Amniotic epithelial cell (primary cell): ENCODE results near the gene CDH12.
"Not testable (repeated sequence)": the region's sequence is repeated elsewhere in the genome, so short reads cannot be mapped to it uniquely, and the experiment has no call there.

Experiments used
- DNase-seq: peaks from one replicate; pipeline ENCODE4 v3.0.0-alpha.2; 2010; ENCODE audit warnings: low read depth

CDH12 gene

DNA sequence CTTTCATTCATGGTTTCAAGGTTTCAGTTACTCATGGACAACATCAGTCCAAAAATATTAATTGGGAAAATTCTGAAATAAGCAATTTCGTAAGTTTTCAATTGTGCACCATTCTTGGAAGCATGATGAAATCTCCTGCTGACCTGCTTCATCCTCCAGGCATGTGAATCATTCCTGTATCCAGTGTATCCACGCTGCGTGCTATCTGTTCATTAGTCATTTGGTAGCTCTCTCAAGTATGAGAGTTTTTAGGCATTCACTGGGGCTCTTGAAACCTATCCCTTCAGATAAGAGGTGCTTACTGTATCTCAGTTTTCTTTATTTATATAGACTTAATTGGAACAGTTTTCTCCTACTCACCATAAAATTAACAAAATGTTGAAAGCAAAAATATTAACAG, 293.0 kb downstream of the CDH12 start:
- DNase-seq = peak; percentile 97

DNA sequence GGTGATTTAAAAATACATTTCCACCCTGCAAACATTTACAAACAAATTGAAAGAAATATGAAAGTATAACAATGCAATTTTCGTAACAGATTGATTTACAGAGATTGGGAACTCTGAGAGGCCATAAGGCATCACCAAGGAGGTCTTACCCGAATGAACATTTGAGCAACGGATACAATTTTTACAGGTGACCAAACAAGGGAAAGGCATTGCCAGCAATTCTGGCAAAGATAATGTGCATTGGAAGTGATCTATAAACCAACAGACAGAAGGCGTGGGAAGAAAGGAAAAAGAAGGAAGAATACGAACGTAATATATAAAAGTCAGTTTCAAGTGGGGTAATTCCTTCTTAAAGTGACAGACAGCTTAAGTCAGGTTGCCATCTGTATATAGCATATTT, 295.9 kb downstream of the CDH12 start:
- no peak for DNase-seq

DNA sequence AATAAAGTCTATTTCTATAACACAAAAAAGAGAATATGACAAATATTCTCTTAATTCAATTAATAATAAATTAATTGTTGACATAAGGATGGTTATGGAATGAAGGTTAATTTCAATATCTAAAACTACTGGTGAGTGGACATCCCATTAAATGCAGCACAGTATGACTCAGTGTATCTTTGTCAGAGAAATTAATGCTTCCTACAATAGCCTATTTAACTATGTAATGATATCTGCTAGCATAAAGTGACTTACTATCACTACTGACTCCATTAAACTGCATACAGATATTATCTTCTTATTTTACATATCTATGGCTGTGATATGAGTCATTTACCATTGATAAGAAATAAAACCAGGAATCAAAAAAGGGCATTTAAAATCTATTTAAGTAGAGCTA, 298.7 kb downstream of the CDH12 start:
- DNase-seq = no peak

DNA sequence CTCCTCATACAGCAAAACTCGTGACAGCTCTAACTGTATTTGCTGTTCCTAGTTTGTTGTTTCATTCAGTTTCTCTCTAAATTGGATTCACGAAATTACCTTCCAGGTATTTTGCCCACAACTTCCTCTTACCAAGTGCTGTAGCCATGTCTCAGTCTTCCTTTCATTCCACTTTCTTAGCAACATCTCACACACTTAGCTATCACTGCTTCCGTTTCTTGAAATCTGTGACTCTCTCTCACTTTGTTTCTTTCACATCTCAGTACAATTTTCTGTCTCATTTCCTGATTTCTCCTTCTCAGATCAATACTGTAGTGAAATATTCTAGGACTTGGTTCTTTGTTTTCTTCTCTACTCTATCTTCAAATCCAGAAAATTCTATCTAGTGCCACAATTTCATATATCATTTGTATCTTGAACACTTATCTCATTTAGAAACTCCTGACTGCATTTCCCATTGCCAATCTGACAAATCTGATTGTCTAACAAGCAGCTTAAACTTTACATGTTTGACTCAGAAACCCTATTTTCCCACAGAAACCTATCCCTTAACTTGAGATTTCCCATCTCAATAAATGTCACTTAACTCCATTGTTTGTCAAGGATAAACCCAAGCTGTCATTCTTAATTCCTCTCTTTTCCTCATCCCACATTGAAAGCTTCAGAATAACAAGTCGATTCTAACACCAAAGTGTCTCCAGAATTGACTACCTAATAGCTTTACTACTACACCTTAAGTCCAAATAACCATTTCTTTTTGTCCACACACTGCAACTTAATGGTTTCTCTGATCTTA, 303.1 kb downstream of the CDH12 start:
- no peak for DNase-seq

DNA sequence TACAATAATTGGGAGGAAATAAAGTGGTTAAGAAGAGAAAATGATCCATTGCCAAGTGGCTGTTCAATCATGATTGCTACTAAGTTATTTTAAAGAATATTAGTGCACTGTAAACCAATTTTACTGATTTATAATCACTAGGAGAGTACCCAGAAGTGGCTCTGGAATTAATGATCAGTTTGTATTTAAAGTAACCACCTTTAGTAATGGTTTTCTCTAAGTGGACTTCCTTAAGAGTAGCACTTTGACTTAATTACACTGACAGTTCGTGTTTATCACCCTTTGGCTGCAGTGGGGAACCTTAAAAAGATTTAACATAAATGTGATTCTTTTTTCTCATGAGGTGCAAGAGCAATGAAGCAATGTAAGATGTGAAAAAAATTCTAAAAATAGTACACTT, 310.8 kb downstream of the CDH12 start:
- no peak for DNase-seq

DNA sequence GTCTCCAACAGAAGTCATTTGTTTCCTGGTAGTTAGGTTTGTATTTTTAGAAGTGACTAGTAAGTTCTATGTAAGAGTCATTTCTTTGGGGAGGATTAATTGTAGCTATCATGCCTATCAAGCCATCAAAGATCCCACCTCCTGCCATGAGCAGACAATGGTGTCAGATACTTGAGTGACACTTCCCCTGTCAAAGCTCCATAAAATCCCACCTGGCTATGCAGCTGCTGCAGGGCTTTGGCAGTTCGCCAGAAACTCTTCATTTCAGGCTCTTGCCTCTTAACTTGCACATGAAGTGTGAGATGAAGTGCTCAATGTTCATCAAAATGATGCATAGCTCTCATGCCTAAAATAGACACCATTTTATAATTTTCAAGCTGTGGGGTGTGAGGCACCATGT, 312.1 kb downstream of the CDH12 start:
- no peak for DNase-seq

DNA sequence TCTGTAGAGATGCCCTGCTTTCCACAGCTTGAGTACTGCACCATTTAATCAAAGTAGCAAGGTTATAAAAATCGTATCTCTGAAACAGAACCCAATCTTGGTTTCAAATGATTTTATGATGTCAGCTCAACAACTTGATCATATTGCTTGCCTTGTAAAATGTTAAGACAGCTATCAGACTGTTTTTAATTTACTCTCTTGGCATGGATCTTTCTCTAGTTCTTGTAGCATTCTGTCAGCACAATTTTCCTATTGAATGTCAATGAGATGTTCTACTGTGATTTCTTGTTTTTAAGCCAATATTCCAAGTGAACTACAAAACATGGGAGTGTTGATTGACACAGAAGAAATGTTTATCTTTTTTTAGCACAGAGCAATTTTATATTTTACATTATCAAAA, 313.4 kb downstream of the CDH12 start:
- DNase-seq = no peak

DNA sequence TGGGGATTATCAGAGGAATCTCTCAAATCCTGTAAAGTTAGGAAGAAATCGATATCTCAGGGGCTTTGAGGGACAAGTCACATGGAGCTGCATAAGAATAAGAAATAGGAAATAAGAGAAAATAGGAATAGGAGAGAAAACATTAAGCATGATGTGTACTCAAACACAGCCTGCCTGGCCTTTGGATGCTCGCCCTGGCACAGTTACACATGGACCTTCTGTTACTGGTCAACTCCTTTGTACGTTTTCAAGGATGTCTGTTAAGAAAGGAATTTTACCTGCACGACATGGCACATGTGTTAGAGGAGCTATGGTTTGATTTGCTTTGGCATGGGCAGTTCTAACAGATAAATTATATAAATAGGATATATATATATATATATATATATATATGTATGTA, 321.2 kb downstream of the CDH12 start:
- no peak for DNase-seq

DNA sequence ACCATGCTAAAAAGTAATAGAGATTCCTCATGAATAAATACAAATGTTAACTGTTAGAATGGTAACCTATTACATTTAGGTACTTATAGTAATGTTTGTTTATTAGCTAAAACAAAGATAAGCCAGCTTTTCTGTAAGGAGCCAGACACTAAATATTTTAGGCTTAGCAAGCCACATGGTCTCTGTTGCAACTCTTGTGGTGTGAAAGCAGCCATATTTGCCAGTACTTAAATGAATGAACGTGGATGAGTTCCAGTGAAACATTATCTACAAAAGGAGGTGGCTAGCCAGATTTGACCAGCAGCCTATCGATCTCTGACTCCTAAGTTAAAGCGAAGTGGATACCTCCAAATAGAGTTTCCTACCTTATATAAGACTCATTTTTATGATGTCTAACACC, 331.6 kb downstream of the CDH12 start:
- DNase-seq = peak; percentile 72

DNA sequence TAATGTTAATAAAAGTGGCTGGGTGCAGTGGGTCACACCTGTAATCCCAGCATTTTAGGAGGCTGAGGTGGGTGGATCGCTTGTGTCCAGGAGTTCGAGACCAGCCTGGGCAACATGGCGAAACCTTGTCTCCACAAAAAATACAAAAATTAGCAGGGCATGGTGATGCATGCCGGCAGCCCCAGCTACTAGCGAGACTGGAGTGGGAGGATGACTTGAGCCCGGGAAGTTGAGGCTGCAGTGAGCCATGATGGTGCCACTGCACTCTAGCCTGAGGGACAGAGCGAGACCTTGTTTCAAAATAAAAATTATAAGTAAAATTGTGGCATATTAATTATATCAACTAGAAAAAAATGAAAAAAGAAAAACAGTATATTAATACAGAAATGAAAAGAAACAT, 336.6 kb downstream of the CDH12 start:
- DNase-seq = not testable (repeated sequence)

DNA sequence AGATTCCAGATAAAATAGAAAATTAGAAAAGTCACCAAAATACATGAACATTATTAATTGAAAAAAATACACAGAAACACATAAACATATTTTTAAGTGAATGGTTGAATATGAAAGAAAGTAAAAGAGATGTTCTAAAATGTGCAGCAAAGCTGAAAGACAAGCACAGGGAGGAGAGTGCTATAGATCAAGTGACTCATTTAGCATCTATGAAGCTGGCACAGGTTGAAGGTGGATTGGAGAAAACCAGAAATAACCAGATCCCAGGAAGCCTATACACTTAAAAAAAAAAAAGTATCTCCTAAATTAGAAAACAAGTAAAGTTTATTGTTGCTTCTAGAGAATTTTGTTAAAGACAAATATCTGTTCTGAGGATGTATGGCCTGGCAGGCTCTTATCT, 338.9 kb downstream of the CDH12 start:
- DNase-seq = peak; percentile 12

DNA sequence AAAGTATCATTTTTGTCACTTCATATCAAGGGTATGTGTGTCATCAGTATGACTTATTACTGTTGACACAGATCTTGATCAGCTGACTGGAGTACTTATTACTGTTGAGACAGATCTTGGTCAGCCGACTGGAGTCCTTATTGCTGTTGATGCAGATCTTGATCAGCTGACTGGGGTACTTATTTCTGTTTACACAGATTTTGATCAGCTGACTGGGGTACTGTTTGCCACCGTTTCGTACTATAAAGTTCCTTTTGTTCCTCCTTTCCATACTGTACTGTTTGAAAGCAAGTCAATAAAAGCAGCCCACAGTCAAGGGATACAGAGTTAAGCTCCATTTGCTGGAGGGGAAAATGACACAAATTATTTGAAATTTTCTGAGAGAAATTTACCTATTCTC, 347.3 kb downstream of the CDH12 start:
- no peak for DNase-seq

DNA sequence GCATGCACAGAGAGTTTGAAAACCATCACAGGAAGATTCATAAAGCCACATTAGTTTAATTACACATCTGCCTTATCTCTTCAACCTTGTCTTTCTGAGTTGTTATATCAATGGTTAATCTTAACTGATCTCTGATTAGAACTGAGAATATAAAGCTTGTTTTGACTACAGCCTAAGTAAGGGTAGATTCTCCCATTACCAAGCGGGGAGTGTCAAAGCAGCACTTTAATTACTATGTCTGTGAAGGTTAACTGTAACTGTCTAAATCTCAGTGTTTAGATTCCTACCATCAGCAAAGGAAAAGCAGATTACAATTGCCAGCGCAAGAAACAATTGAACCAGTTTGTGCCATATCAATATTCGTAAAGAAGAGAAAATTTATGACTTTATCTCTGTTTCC, 348.7 kb downstream of the CDH12 start:
- DNase-seq = no peak

DNA sequence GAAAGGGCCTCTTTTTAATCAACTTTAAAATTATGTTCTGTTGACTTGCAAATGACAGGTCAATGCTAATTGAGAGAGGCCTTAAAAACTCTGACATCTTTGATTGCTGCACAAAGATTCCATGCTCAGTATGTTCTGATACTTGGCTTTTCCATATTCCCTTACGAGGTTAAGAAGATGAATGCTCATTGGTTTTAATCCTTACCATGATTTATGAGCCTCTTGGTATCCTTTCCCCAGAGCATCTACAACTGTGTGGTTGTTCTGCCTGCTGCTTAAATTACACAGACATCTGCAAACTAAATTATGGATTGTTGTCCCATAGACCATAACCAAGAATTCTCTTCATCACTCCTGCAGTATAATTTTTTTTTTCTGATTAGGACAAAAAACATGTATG, 352.6 kb downstream of the CDH12 start:
- DNase-seq = no peak

DNA sequence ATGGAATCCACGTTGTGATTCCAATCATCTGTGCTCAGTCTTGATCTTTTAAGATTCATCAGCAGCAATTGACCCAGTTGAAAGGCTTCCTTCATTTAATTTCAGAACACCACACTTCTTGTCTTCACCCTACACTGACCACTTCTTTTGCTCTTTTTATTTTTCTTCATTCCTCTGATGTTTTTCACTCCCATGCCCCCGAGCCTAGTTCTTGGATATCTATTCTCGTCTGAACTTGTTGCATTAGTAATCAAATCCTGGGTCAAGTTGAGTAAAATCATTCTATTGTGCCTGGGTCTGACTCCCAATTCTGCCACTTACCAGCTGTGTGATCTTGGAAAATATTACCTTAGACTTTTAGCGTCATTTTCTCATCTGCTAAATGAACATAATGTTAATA, 356.5 kb downstream of the CDH12 start:
- DNase-seq = no peak

DNA sequence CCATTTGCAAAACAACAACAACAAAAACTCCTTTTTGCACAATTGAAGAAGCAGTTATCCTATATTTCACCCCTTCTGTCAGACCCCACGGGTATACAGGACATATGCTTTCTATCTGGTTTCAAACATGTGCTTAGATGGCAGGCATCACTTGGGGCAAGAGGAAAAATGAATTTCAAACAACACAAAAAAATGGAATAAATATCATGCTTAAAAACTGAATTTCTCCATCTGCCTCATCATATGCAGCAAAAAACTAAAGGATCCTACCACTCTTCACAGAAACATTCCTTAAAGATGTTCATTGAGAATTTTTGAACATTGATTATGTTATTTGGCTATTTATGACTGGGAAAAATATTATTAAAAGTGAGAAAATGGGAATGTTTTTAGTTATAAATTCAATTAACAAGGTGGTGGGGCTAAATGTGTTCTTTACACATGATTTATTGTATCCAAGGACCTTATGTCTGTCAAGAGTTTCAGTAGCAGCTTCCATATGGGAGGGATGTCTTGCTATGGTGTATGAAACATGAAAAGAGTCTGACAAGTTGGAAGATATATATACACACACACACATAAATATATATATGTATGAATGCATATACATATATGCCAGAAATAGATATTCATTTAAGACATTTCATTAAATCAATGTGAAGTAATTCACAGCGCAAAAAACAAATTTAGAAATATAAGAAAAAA, 358.0 kb downstream of the CDH12 start:
- no peak for DNase-seq

DNA sequence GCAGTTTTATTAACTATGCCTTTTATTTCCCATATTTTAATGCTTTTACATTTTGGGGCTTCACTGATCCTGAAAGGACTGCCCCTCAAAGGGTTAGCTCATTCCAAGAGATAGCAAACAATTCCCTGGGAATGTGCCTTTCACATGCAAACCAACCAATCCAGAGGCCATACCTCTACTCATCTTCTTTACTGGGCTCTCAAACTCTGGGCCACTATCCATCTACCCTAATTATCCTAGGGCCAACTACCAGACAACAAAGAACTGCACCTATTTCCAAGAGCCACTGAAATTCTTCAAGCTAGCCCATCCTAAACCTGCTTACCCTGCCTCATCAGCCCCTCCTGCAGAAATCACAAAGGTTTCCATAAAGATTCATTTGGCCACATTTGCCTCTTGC, 364.7 kb downstream of the CDH12 start:
- DNase-seq = no peak

DNA sequence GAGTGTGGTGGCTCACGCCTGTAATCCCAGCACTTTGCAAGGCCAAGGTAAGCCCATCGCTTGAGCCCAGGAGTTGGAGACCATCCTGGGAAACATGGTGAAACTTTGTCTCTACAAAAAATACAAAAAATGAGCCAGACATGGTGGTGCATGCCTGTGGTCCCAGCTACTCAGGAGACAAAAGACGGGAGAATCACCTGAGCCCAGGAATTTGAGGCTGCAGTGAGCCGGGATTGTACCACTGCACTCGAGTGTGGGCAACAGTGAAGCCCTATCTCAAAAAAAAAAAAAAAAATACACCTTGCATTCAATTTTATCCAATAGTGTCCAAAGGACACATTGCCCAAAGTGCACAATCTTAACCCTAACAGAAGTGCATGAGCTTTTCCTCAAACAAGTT, 372.8 kb downstream of the CDH12 start:
- DNase-seq = no peak

DNA sequence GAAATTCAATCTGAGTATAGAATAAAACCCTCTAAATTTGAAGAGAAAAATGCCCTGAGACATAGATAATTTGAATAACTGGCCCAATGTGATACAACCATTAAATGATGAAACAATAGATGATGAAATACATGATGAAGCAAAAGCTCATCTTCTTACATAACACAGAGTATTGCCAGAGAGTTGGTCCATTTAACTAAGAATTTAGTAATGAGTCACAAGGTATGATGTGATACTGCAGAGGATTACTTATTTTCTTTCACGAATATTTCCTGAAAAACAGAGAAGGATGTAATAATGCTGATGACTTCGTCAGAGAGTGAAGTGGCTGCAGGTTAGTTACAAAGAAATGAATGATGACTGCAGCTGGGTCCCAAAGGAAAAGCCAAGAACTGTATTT, 379.3 kb downstream of the CDH12 start:
- peak; percentile 63 for DNase-seq

DNA sequence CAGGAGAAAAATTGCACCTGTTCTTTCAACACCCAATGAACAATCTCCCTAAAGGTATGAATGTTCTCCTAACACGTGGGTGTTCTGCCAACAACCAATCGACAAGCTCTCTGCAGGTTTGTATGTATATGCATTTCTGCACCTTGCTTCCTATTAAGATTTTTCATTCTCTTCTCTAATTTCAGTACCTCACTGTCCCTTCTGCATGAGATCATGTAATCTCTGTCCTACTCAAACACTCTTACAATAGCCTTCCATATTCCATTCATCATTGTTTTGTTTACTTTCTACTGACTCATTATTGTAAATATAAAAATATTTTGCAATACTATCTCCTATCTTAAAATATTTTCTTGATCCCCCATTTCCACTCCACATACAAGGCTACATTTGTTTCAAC, 382.0 kb downstream of the CDH12 start:
- no peak for DNase-seq

DNA sequence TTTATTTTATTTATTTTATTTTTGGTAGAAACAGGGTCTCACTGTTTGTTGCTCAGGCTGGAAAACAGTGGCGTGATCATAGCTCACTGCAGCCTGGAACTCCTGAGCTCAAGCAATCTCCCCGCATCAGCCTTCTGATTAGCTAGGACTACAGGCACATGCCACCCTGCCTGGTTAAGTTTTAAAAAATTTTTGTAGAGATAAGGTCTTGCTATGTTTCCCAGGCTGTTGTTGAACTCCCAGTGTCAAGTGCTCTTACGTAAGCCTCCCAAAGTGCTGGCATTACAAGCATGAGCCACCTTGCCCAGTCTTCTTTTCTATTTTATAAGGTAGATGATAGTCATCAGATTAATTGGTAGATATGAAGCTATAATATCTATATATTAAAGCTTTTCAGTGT, 382.7 kb downstream of the CDH12 start:
- no peak for DNase-seq

DNA sequence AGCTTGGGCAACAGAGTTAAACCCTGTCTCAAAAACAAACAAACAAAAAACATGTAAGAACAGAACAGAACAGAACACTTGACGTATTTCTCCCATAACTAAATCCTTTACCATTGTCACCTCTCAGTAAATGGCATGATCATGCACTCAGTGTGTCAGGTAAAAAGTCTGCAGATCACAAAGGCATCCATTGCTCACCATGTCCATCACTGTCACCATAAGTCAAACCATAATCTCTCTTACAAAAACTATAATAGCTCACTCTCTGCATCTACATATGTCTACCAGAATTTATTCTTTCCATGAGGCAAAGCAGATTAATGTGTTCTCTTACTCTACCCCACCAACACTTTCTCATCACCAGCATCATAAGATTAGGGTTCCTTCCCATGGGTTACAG, 387.5 kb downstream of the CDH12 start:
- DNase-seq = no peak

DNA sequence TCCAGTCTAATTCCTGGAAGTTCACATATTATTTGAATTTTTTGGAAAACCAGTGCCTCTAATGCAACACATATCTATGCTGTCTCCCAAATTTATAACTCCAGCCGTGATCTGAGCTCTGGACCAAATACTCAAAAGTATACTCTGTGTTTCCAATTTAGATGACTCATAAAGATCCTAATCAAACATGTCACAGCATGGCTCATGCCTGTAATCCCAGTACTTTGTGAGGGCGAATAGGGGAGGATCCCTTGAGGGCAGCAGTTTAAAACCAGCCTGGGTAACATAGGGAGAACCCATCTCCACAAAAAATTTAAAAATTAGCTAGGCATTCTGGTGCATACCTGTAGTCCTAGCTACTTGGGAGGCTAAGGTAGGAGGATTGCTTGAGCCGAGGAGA, 388.0 kb downstream of the CDH12 start:
- no peak for DNase-seq

DNA sequence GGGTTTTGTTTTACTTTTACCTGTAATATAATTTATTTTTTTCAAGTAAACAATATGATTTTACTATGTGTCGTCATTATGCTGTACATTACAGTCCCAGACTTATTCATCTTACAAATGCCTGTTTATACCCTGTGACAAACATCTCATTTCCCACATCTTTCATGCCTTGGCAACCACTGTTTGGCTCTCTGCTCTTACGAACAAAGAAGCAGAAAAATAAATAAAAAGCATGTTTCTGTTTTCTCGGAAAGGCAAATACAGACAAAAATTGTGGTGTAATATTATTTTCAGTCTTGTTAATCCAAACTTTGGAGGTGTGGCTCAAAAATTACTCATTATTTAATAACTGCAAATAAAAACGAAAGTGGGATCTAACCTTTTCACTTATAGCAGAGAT, 393.0 kb downstream of the CDH12 start:
- no peak for DNase-seq
